GM18508 (cell line): ENCODE data around the gene PLXNB2.
"Not testable (repeated sequence)": the region's sequence is repeated elsewhere in the genome, so short reads cannot be mapped to it uniquely, and the experiment has no call there.

ENCODE experiments used
- ATAC-seq: cut with Tn5 transposase; IDR thresholded peaks from one replicate; pipeline ENCODE4 v1.9.1; 2021; ENCODE audit warnings: moderate number of reproducible peaks; ENCODE audit not compliant: insufficient read depth, unreplicated experiment

PLXNB2 gene

GRCh38 chr22:50284479-50284878 lies 23.0 kb downstream of the PLXNB2 start:
- no peak for ATAC-seq

GRCh38 chr22:50283821-50284220 lies 23.6 kb downstream of the PLXNB2 start:
- ATAC-seq: no peak

- no peak for ATAC-seq
Observed at GRCh38 chr22:50282361-50283155, 24.9 kb downstream of the PLXNB2 start.

GRCh38 chr22:50281957-50282356 lies 25.5 kb downstream of the PLXNB2 start:
- no peak for ATAC-seq

- ATAC-seq: no peak
Observed at GRCh38 chr22:50281384-50281760, 26.1 kb downstream of the PLXNB2 start.

- ATAC-seq: no peak
Observed at GRCh38 chr22:50280708-50281383, 26.6 kb downstream of the PLXNB2 start.

GRCh38 chr22:50280022-50280707 lies 27.3 kb downstream of the PLXNB2 start:
- ATAC-seq: no peak

- ATAC-seq: no peak
Observed at GRCh38 chr22:50278956-50279619, 28.4 kb downstream of the PLXNB2 start.

GRCh38 chr22:50278461-50278860 lies 29.0 kb downstream of the PLXNB2 start:
- ATAC-seq: no peak

GRCh38 chr22:50277761-50278160 lies 29.7 kb downstream of the PLXNB2 start:
- ATAC-seq: no peak

- ATAC-seq: no peak
Observed at GRCh38 chr22:50276143-50276542, 31.3 kb downstream of the PLXNB2 start.

- no peak for ATAC-seq
Observed at GRCh38 chr22:50275181-50276055, 32.0 kb downstream of the PLXNB2 start.

- ATAC-seq: no peak
Observed at GRCh38 chr22:50274771-50275170, 32.7 kb downstream of the PLXNB2 start.

GRCh38 chr22:50274311-50274710 lies 33.1 kb downstream of the PLXNB2 start:
- no peak for ATAC-seq

- not testable (repeated sequence) for ATAC-seq
Observed at GRCh38 chr22:50273781-50274180, 33.7 kb downstream of the PLXNB2 start.

- ATAC-seq: not testable (repeated sequence)
Observed at GRCh38 chr22:50273352-50273751, 34.1 kb downstream of the PLXNB2 start.

- ATAC-seq: no peak
Observed at GRCh38 chr22:50272044-50272802, 35.2 kb downstream of the PLXNB2 start.

- ATAC-seq: no peak
Observed at GRCh38 chr22:50271519-50271970, 35.9 kb downstream of the PLXNB2 start.
